Hepatocyte (in vitro differentiated cells): ENCODE results near the gene PLPPR1.

Source experiments
- CTCF ChIP-seq: fragments of 200-600 bp; sonication (generic); IDR thresholded peaks from 2 replicates; pipeline ENCODE4 v1.5.1; 2016; ENCODE audit warnings: antibody characterized with exemption, mild to moderate bottlenecking; ENCODE audit not compliant: poor library complexity
- EZH2 ChIP-seq: fragments of 200-600 bp; sonication (generic); IDR thresholded peaks from 2 replicates; pipeline ENCODE4 v1.6.1; 2016; ENCODE audit warnings: antibody characterized with exemption, mild to moderate bottlenecking, borderline replicate concordance
- EZH2phosphoT487 ChIP-seq: fragments of 200-600 bp; sonication (generic); IDR thresholded peaks from one replicate; pipeline ENCODE4 v1.6.1; 2018; ENCODE audit warnings: antibody characterized with exemption, mild to moderate bottlenecking, low read depth, moderate library complexity; ENCODE audit not compliant: unreplicated experiment, severe bottlenecking

- no peak for TF ChIP-seq CTCF
- no peak for TF ChIP-seq EZH2phosphoT487
- no peak for TF ChIP-seq EZH2
Observed at GRCh38 chr9:101271102-101271501, 242.6 kb downstream of the PLPPR1 start.
